Lung (tissue), 12 donors: ENCODE data around the gene TNFAIP8L3. TPM values are rescaled to one million over a fixed set of nuclear protein-coding genes. Genes with fewer than 3 reads are reported as not detected.

Source experiments
- ATAC-seq: fragments of 200-7000 bp; cut with Tn5 transposase; one replicate; pipeline ENCODE4 v1.9.1; 2020; ENCODE audit warnings: moderate number of reproducible peaks; ENCODE audit not compliant: insufficient read depth, low FRiP score
- DNase-seq, 3 donors: peaks; one replicate each; pipeline ENCODE4 v3.0.0-alpha.2; 2013 to 2017
- H3K27ac ChIP-seq, 2 donors: one replicate each; pipeline ENCODE4 v1.5.1; 2013; ENCODE audit warnings: mild to moderate bottlenecking in 2 of 2, moderate library complexity in 2 of 2, control low read depth in 1 of 2, inconsistent platforms in 1 of 2, low read depth in 1 of 2, low read length in 1 of 2
- H3K27me3 ChIP-seq, 3 donors: one replicate each; pipeline ENCODE4 v1.5.1; 2013; ENCODE audit warnings: low read length in 2 of 3; ENCODE audit not compliant: control insufficient read depth in 3 of 3, insufficient read depth in 3 of 3
- H3K36me3 ChIP-seq, 4 donors: one replicate each; pipeline ENCODE4 v1.5.1; 2013; ENCODE audit warnings: low read length in 4 of 4, mild to moderate bottlenecking in 1 of 4, moderate library complexity in 1 of 4; ENCODE audit not compliant: control insufficient read depth in 4 of 4, insufficient read depth in 4 of 4
- H3K4me1 ChIP-seq, 5 donors: one replicate each; pipeline ENCODE4 v1.5.1; 2013; ENCODE audit warnings: low read length in 5 of 5, mild to moderate bottlenecking in 2 of 5, moderate library complexity in 1 of 5; ENCODE audit not compliant: control insufficient read depth in 5 of 5, insufficient read depth in 5 of 5
- H3K4me3 ChIP-seq: one replicate; pipeline ENCODE4 v1.5.1; 2013; ENCODE audit warnings: mild to moderate bottlenecking, control low read depth, moderate library complexity
- H3K9ac ChIP-seq, 2 donors: one replicate each; pipeline ENCODE4 v1.5.1; 2013; ENCODE audit warnings: low read length in 2 of 2, control low read depth in 1 of 2; ENCODE audit not compliant: insufficient read depth in 1 of 2
- H3K9me3 ChIP-seq, 4 donors: one replicate each; pipeline ENCODE4 v1.5.1; 2013; ENCODE audit warnings: low read length in 3 of 4, mild to moderate bottlenecking in 1 of 4, moderate library complexity in 1 of 4; ENCODE audit not compliant: control insufficient read depth in 4 of 4, insufficient read depth in 3 of 4
- WGBS, 2 donors: extraction: QIAGEN DNeasy Blood & Tissue Kit; methylation state at CpG; one replicate each; pipeline ENCODE4 v1.1.7; 2013; 5-methylcytosine and 5-hydroxymethylcytosine counted together
- polyA plus RNA-seq, 2 donors: library from polyadenylated mRNA; stranded (reverse); fragments of 200-250 nt; gene quantifications; one replicate each; pipeline ENCODE4 v1.2.1, GENCODE V29; 2013
- total RNA-seq, 2 donors: library from RNA; depleted of rRNA in 1 of 2; stranded (reverse); fragments of >200 nt in 1 of 2; gene quantifications; one replicate each; pipeline ENCODE4 v1.2.1, GENCODE V29; 2014 to 2021
- TF ChIP-seq, protein P1 (sequence below): IDR thresholded peaks from 2 replicates; pipeline ENCODE4 v1.5.1; 2012; ENCODE audit warnings: mild to moderate bottlenecking; ENCODE audit errors: control extremely low read depth, extremely low read depth
- donor health status: control.
- donor health status: control.
- donor health status: Bipolar disorder and iron deficiency.
- donor health status: healthy.
- donor health status: DM: yes; HTN: yes; CAD: no.

TNFAIP8L3 gene
- total and polyA plus RNA-seq, 4 donors = 3.7 to 20.5 (median 9.9) TPM

DNA sequence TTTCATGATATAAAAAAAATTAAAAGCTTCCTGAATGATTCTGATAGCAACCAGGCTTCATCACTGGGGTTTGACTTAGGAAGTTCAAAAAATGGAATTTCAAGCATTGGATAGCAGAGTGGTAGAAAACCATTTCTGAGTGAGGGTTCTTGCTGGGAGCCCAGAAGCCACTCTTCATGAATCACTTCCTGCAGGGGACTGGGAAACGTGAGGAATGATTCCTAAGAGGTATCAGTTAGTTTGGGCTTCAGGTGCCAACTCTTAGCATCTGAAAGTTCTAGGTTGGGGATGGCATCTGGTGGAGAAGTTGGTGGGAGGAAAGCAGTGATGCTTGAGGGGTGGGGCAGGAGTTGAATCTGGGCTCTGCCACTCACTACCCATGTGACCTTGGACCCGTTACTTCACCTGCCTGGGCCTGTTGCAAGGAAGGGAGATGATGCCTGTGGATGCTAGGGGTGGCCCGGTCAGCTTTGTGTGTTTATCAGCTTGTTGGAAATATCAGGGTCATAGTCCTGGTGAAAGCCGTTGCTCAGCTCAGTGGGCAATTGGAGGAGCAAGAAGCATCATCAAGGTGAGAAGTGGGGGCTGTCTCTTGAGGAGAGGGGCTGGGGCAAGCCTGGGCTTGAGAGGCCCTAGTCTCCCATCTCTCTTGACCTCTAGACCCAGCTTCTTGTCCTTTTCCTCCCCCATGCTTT lies 37.0 kb upstream of the TNFAIP8L3 start:
- H3K36me3 ChIP-seq = no peaks in the 10 kb centered on the region
- ATAC-seq (no peak), DNase-seq (no peak)
- no peaks in the 10 kb centered on the region for H3K4me1 ChIP-seq
- no peak overlapping the region for H3K27ac ChIP-seq
- H3K4me3 ChIP-seq = no peak overlapping the region
- H3K9ac ChIP-seq = no peak overlapping the region
- 71 to 75% methylated on average over 4 of the region's 4 CpGs for WGBS, 2 donors
- no peaks in the 10 kb centered on the region for H3K9me3 ChIP-seq
- no peaks in the 10 kb centered on the region for H3K27me3 ChIP-seq
- TF ChIP-seq, protein P1, sequence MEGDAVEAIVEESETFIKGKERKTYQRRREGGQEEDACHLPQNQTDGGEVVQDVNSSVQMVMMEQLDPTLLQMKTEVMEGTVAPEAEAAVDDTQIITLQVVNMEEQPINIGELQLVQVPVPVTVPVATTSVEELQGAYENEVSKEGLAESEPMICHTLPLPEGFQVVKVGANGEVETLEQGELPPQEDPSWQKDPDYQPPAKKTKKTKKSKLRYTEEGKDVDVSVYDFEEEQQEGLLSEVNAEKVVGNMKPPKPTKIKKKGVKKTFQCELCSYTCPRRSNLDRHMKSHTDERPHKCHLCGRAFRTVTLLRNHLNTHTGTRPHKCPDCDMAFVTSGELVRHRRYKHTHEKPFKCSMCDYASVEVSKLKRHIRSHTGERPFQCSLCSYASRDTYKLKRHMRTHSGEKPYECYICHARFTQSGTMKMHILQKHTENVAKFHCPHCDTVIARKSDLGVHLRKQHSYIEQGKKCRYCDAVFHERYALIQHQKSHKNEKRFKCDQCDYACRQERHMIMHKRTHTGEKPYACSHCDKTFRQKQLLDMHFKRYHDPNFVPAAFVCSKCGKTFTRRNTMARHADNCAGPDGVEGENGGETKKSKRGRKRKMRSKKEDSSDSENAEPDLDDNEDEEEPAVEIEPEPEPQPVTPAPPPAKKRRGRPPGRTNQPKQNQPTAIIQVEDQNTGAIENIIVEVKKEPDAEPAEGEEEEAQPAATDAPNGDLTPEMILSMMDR = no peak

DNA sequence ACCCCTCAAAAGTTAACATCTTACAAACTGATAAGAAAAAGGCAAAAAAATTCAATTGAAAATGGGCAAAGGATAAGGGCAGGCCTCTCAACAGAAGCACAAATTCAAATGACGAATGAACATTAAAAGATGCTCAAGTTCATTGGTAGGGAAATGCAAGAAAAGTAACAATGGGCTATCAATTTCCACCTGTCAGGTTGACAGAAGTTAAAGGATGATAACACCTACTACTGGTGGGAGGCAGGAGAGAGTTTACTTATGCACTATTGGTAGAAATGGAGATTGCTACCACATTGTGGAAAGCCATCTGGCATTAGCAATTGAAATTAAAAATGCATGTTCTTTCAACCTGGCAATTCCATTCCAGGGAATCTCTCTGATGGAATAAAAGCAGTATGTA lies 35.6 kb upstream of the TNFAIP8L3 start:
- Histone ChIP-seq H3K27me3 (no peaks in the 10 kb centered on the region), H3K4me1 (no peaks in the 10 kb centered on the region), H3K9ac (no peak overlapping the region), H3K4me3 (no peak overlapping the region), H3K27ac (no peak overlapping the region), H3K36me3 (no peaks in the 10 kb centered on the region), H3K9me3 (no peaks in the 10 kb centered on the region)
- WGBS, 2 donors = 93 to 97% methylated on average over 1 of the region's 1 CpG
- DNase-seq = no peak
- TF ChIP-seq, protein P1 = no peak
- no peak for ATAC-seq

GRCh38 chr15:51129535-51130188 lies 35.0 kb upstream of the TNFAIP8L3 start:
- Histone ChIP-seq H3K36me3 (no peaks in the 10 kb centered on the region), H3K4me3 (no peak overlapping the region), H3K27ac (no peak overlapping the region), H3K9ac (no peak overlapping the region), H3K27me3 (no peaks in the 10 kb centered on the region), H3K4me1 (no peaks in the 10 kb centered on the region), H3K9me3 (peaks cover 0 to under 1% (median 0%) of the 10 kb centered on the region in 4 donors)
- 87 to 90% methylated on average over 5 of the region's 5 CpGs for whole genome bisulfite sequencing, 2 donors
- ATAC-seq (no peak), DNase-seq (peak in 1 of 3 donors; percentile 17)
- TF ChIP-seq, protein P1 = no peak
